Measurements from ENCODE around the gene NDUFA8. TPM values are rescaled to one million over a fixed set of nuclear protein-coding genes. Genes with fewer than 3 reads are reported as not detected.

NDUFA8 gene
- total and polyA plus RNA-seq, 10 of the 15 experiments (the other 5 are each of a cell fraction or from before 2014, with no cell fraction given): 44.9 to 159 (median 90.8) TPM

- BruUV-seq (replicated peaks): no TSS peak
- SMC1A ChIA-PET (ENCODE audit: uncharacterized antibody, unreplicated experiment): no interaction called here
- POLR2A ChIA-PET: interaction anchor here (0.8 kb wide), 1 partner anchor 13 kb away, joined by 3 read pairs; the partner anchor contains the start of genes MORN5 and NDUFA8
- WGBS (ENCODE audit: insufficient coverage, insufficient replicate concordance, low lambda C conversion rate, missing lambda C conversion rate): 37% methylated on average over 7 of the region's 7 CpGs
- Histone ChIP-seq H3K4me3 (no peak overlapping the region), H3K9me3 (replicated peaks; ENCODE audit: control insufficient read depth, insufficient read depth, low read length) (no peaks in the 10 kb centered on the region), H3K9ac (ENCODE audit: control insufficient read depth, insufficient read depth, low read length) (no peak overlapping the region), H3K36me3 (ENCODE audit: control insufficient read depth in 2 of 2, insufficient read depth in 2 of 2, low read length in 1 of 2) (no peaks in the 10 kb centered on the region), H4K20me1 (ENCODE audit: control insufficient read depth, insufficient read depth) (no peaks in the 10 kb centered on the region), H3K27me3 (replicated peaks in 1 of 2; ENCODE audit: control insufficient read depth in 2 of 2, insufficient read depth in 2 of 2, low read length in 1 of 2) (peaks cover 2 to 8% of the 10 kb centered on the region in 2 experiments; a peak in 3 of 4 replicates), H3K27ac (ENCODE audit: control insufficient read depth, insufficient read depth) (no peak overlapping the region), H3K4me1 (ENCODE audit: control insufficient read depth, insufficient read depth, low read length) (no peaks in the 10 kb centered on the region), H3K4me2 (ENCODE audit: control insufficient read depth, insufficient read depth) (no peak overlapping the region), H2AFZ (ENCODE audit: control insufficient read depth, low read depth, low read length) (no peak overlapping the region), H3K79me2 (ENCODE audit: control insufficient read depth, insufficient read depth, low read length) (no peaks in the 10 kb centered on the region)
- intact Hi-C loops (cut with micrococcal nuclease; ENCODE audit: unreplicated experiment) (no loop called here), in situ Hi-C loops (cut with MboI) (no loop called here)
- FAIRE-seq (no peak), DNase-seq (ENCODE audit: low read depth, low spot score) (no peak), ATAC-seq (no peak)
- TF ChIP-seq HCFC1 (IDR thresholded peaks at IDR 0.05; ENCODE audit: low read length) (no peak), EGR1 (IDR thresholded peaks at IDR 0.05; ENCODE audit: borderline replicate concordance in 1 of 2, low read depth in 2 of 2, low read length in 2 of 2) (no peak), NRF1 (conservative IDR thresholded peaks at IDR 0.05; ENCODE audit: low read depth, low read length) (no peak), ZBTB4 (CRISPR knock-in tag; IDR thresholded peaks at IDR 0.05) (no peak), POU2F2 (IDR thresholded peaks at IDR 0.05; ENCODE audit: borderline replicate concordance, low read depth, low read length) (no peak), JUNB (IDR thresholded peaks at IDR 0.05) (no peak), MLLT1 (IDR thresholded peaks at IDR 0.05) (no peak), ASH2L (IDR thresholded peaks at IDR 0.05; ENCODE audit: borderline replicate concordance, low read depth) (no peak), MEF2B (IDR thresholded peaks at IDR 0.05; ENCODE audit: partially characterized antibody, poor library complexity, severe bottlenecking) (no peak), ETV6 (conservative IDR thresholded peaks at IDR 0.05 in 1 of 2, IDR thresholded peaks at IDR 0.05 in 1 of 2; ENCODE audit: borderline replicate concordance in 1 of 2, low read depth in 1 of 2) (no peak)
- RAD21 ChIA-PET (ENCODE audit: unreplicated experiment): interaction anchor here (0.6 kb wide), 1 partner anchor 274 kb away, joined by 3 read pairs; no protein-coding TSS in a partner anchor
- CTCF ChIA-PET: no interaction called here
Measured at GRCh38 chr9:122172131-122172530, 12.6 kb upstream of the NDUFA8 start.

All from GM12878 (cell line).